ENCODE results near the gene ENO1.
"Not testable (repeated sequence)": the region's sequence is repeated elsewhere in the genome, so short reads cannot be mapped to it uniquely, and the experiment has no call there.

GRCh38 chr1:8886031-8886524, 7.6 kb upstream of the ENO1 start:
- TF ChIP-seq ZC3H10 (CRISPR knock-in tag; IDR thresholded peaks at IDR 0.05); PATZ1 (CRISPR knock-in tag; IDR thresholded peaks at IDR 0.05; ENCODE audit: borderline replicate concordance); TOX (CRISPR knock-in tag; IDR thresholded peaks at IDR 0.05; ENCODE audit: borderline replicate concordance); ZNF70 (CRISPR knock-in tag; IDR thresholded peaks at IDR 0.05); CREB5 (CRISPR knock-in tag; IDR thresholded peaks at IDR 0.05; ENCODE audit: low read depth); SNAI2 (CRISPR knock-in tag; IDR thresholded peaks at IDR 0.05); ZFP30 (CRISPR knock-in tag; IDR thresholded peaks at IDR 0.05); ZFP3 (CRISPR knock-in tag; IDR thresholded peaks at IDR 0.05); CSDC2 (CRISPR knock-in tag; IDR thresholded peaks at IDR 0.05); BACH2 (CRISPR knock-in tag; IDR thresholded peaks at IDR 0.05; ENCODE audit: borderline replicate concordance); CSRNP3 (CRISPR knock-in tag; IDR thresholded peaks at IDR 0.05); ISL1 (CRISPR knock-in tag; IDR thresholded peaks at IDR 0.05); TCF4 (CRISPR knock-in tag; IDR thresholded peaks at IDR 0.05; ENCODE audit: borderline replicate concordance): not testable (repeated sequence)

Measured in SK-N-SH treated with all-trans-retinoic acid at 6 μM for 48 hours (cell line).